OCI-LY1 (cell line): ENCODE measurements around the gene ITGA6.

ENCODE experiments used
- H2AFZ ChIP-seq: fragments of 200-600 bp; sonication (generic), shearing (Covaris generic); 2 replicates; pipeline ENCODE4 v1.6.0; 2014; ENCODE audit warnings: antibody characterized with exemption, mild to moderate bottlenecking, low read length
- H3F3A ChIP-seq: fragments of 200-600 bp; sonication (generic), shearing (Covaris generic); 2 replicates; pipeline ENCODE4 v1.6.0; 2014; ENCODE audit warnings: mild to moderate bottlenecking, antibody characterized with exemption, low read length, moderate library complexity; ENCODE audit not compliant: insufficient read depth
- H3K27ac ChIP-seq: fragments of 200-600 bp; sonication (generic); 2 replicates; pipeline ENCODE4 v1.5.1; 2014; ENCODE audit warnings: low read length, mixed run types, mild to moderate bottlenecking, low read depth; ENCODE audit not compliant: poor library complexity, severe bottlenecking
- H3K27me3 ChIP-seq: fragments of 200-600 bp; sonication (generic); 2 replicates; pipeline ENCODE4 v1.6.0; 2014; ENCODE audit warnings: antibody characterized with exemption, mild to moderate bottlenecking, low read length, moderate library complexity; ENCODE audit not compliant: insufficient read depth
- H3K36me3 ChIP-seq: fragments of 200-600 bp; sonication (generic); 2 replicates; pipeline ENCODE4 v1.6.1; 2014; ENCODE audit warnings: mild to moderate bottlenecking, antibody characterized with exemption, low read length, moderate library complexity, mixed read lengths; ENCODE audit not compliant: insufficient read depth
- H3K4me1 ChIP-seq: fragments of 200-600 bp; sonication (generic); 2 replicates; pipeline ENCODE4 v1.5.1; 2014; ENCODE audit warnings: mild to moderate bottlenecking, low read length, moderate library complexity; ENCODE audit not compliant: insufficient read depth, severe bottlenecking
- H3K4me2 ChIP-seq: fragments of 200-600 bp; sonication (generic), shearing (Covaris generic); 2 replicates; pipeline ENCODE4 v1.6.1; 2014; ENCODE audit warnings: low read length
- H3K4me3 ChIP-seq: fragments of 200-600 bp; sonication (generic); 2 replicates; pipeline ENCODE4 v1.5.1; 2014; ENCODE audit warnings: low read length, low read depth, mild to moderate bottlenecking, mixed read lengths; ENCODE audit not compliant: poor library complexity, severe bottlenecking
- H3K79me2 ChIP-seq: fragments of 200-600 bp; shearing (Covaris generic); 2 replicates; pipeline ENCODE4 v1.6.1; 2016; ENCODE audit warnings: mixed run types, low read length, mixed read lengths; ENCODE audit not compliant: insufficient read depth
- H3K9ac ChIP-seq: fragments of 200-600 bp; sonication (generic), shearing (Covaris generic); 2 replicates; pipeline ENCODE4 v1.6.1; 2014; ENCODE audit warnings: mild to moderate bottlenecking, low read length, mixed read lengths
- H3K9me2 ChIP-seq: fragments of 200-600 bp; sonication (generic), shearing (Covaris generic); 2 replicates; pipeline ENCODE4 v1.6.1; 2014; ENCODE audit warnings: low read depth, mild to moderate bottlenecking, low read length, mixed read lengths
- H3K9me3 ChIP-seq: fragments of 200-600 bp; shearing (Covaris generic); 2 replicates; pipeline ENCODE4 v1.6.1; 2014; ENCODE audit warnings: low read length, mixed read lengths
- H4K20me1 ChIP-seq: fragments of 200-600 bp; sonication (generic), shearing (Covaris generic); 2 replicates; pipeline ENCODE4 v1.6.0; 2016; ENCODE audit warnings: mild to moderate bottlenecking, low read length; ENCODE audit not compliant: insufficient read depth
- CTCF ChIP-seq: fragments of 200-600 bp; sonication (generic), shearing (Covaris generic); IDR thresholded peaks from 2 replicates; pipeline ENCODE4 v1.5.1; 2017; ENCODE audit warnings: mild to moderate bottlenecking, antibody characterized with exemption, low read length, moderate library complexity, mixed read lengths
- EZH2 ChIP-seq: fragments of 200-600 bp; sonication (generic), shearing (Covaris generic); IDR thresholded peaks from 2 replicates; pipeline ENCODE4 v1.8.0; 2017; ENCODE audit warnings: borderline replicate concordance, mixed run types, mild to moderate bottlenecking, antibody characterized with exemption, low read length, moderate library complexity, mixed read lengths

Gene ITGA6

DNA sequence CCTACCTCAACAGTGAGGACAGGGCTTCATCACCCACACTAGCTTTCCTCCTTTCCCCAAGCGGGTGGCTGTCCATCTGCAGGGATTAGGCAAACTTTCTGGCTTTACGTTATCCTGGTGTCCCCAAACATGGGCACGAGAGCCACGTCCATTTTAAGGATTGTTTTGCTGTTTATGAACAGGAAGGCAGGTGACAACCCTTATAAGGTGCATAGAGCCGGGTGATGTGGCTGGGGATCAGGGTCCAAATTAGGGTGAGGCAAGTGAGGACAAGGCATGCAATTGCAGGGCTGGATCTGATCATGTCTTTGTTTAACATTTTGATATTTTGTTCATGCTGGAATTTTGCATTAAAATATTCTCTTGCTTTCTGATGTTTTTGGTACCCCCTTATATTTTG lies 27.6 kb upstream of the ITGA6 start:
- Histone ChIP-seq H4K20me1 (no peaks in the 10 kb centered on the region), H3K9me3 (no peaks in the 10 kb centered on the region), H3K9me2 (no peaks in the 10 kb centered on the region), H3K36me3 (no peaks in the 10 kb centered on the region), H3K9ac (no peak overlapping the region), H3K27ac (no peak overlapping the region), H2AFZ (no peak overlapping the region), H3K27me3 (no peaks in the 10 kb centered on the region), H3K4me1 (no peaks in the 10 kb centered on the region), H3F3A (no peaks in the 10 kb centered on the region), H3K4me3 (no peak overlapping the region), H3K4me2 (no peak overlapping the region), H3K79me2 (no peaks in the 10 kb centered on the region)
- TF ChIP-seq CTCF (no peak), EZH2 (no peak)

DNA sequence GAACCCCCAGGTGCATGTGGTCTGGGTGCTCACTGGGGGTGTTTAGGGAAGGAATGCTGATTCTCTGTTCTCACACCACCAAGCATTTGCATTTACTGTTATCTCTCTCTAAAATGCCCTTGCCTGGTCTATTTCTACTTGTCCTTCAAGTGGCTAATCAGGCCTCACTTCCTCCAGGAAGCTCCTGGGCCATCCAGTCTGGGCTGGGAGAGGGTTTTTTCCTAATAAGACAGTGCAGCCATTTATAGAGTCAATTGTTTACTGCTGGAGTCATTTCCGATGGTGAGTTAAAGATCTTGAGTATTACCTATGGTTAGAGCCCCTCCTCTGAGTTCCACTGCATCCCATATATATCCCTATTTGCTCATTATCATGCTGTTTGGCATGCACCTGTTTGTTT lies 25.2 kb upstream of the ITGA6 start:
- H4K20me1 ChIP-seq: no peaks in the 10 kb centered on the region
- no peaks in the 10 kb centered on the region for H3K36me3 ChIP-seq
- no peak overlapping the region for H3K9ac ChIP-seq
- H3K79me2 ChIP-seq: no peaks in the 10 kb centered on the region
- H3K27me3 ChIP-seq: no peaks in the 10 kb centered on the region
- no peak overlapping the region for H3K4me3 ChIP-seq
- H3K4me2 ChIP-seq: no peak overlapping the region
- H3F3A ChIP-seq: no peaks in the 10 kb centered on the region
- H3K27ac ChIP-seq: no peak overlapping the region
- no peaks in the 10 kb centered on the region for H3K9me2 ChIP-seq
- no peaks in the 10 kb centered on the region for H3K4me1 ChIP-seq
- H3K9me3 ChIP-seq: no peaks in the 10 kb centered on the region
- H2AFZ ChIP-seq: no peak overlapping the region
- no peak for TF ChIP-seq CTCF
- no peak for TF ChIP-seq EZH2

DNA sequence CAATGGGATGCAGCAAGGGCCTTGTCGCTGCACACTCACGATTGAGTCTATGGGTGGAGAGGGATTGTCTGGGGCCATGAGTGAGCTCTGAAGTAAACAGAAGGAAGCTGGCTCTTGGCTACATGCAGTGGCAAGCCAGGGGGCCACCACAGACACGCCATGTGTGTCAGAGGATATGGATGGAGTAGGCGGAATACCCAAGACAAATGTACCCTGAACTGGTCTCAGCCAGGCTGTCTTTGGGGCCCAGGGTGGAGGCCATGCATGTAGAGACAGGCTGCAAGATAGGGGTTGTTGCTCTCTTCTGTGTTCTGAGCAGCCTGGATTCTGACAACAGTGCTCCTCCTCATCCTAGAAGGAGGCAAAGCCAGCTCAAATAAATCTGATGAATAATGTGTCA lies 24.0 kb upstream of the ITGA6 start:
- Histone ChIP-seq H3K4me3 (no peak overlapping the region), H3F3A (no peaks in the 10 kb centered on the region), H3K36me3 (no peaks in the 10 kb centered on the region), H3K9me2 (no peaks in the 10 kb centered on the region), H3K27me3 (no peaks in the 10 kb centered on the region), H3K4me2 (no peak overlapping the region), H3K9me3 (no peaks in the 10 kb centered on the region), H3K4me1 (no peaks in the 10 kb centered on the region), H3K27ac (no peak overlapping the region), H2AFZ (no peak overlapping the region), H3K9ac (no peak overlapping the region), H4K20me1 (no peaks in the 10 kb centered on the region), H3K79me2 (no peaks in the 10 kb centered on the region)
- TF ChIP-seq CTCF: no peak
- TF ChIP-seq EZH2: no peak
